Stimulated activated memory B cell treated with anti-CD40 and anti-IgM and Interleukin-4, amounts not matched to agents 10 μg/mL and 1 μg/mL and 100 μg/mL, for 72 hours (primary cell): ENCODE data around the gene SMAD3.

Experiments
- ATAC-seq: fragments of 150-1000 bp; cut with Tn5 transposase; 2 replicates; pipeline ENCODE4 v1.10.0; 2021
- H3K27ac Mint-ChIP-seq: one replicate; pipeline ENCODE4 v1.8.0; 2022; ENCODE audit warnings: mild to moderate bottlenecking, mixed read lengths
- H3K27me3 Mint-ChIP-seq: one replicate; pipeline ENCODE4 v1.8.0; 2022; ENCODE audit warnings: mixed read lengths
- H3K36me3 Mint-ChIP-seq: one replicate; pipeline ENCODE4 v1.8.0; 2022; ENCODE audit warnings: mixed read lengths
- H3K4me1 Mint-ChIP-seq: one replicate; pipeline ENCODE4 v1.8.0; 2022; ENCODE audit warnings: mixed read lengths
- H3K4me3 Mint-ChIP-seq: one replicate; pipeline ENCODE4 v1.8.0; 2022; ENCODE audit warnings: mild to moderate bottlenecking, moderate library complexity, mixed read lengths
- H3K9me3 Mint-ChIP-seq: one replicate; pipeline ENCODE4 v1.8.0; 2022; ENCODE audit warnings: mixed read lengths

The SMAD3 gene

DNA sequence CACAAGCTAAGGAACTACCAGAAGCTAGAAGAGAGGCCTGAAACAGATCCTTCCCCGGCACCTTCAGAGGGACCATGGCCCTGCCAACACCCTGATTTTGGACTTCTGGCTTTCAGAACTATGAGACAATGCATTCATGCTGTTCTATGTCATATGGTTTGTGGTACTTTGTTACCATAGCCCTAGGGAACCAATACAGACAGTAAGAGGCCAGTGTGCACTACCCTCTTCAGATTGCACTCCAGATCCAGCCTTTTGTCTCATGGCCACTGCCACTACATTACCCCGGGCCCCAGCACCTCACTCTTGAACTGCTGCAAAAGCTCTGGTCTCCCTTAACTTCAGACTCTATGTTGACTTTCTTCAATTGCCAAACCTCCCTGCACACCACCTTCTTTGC is 165.1 kb downstream of the SMAD3 start:
- no peak overlapping the region for H3K27ac Mint-ChIP-seq

DNA sequence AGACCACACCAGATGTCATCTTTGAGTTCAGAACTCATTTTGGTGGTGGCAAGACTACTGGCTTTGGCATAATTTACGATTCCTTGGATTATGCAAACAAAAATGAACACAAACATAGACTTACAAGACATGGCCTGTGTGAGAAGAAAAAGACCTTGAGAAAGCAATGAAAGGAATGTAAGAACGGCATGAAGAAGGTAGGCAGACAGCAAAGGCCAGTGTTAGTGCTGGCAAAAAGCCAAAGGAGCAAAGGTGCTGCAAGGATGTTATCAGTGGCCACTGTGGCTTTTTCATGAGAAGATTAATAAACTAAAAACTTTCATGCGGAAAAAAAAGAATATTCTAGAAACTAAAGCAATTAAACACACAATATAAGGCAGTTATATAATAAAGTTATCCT is 167.2 kb downstream of the SMAD3 start:
- peaks cover 82% of the 10 kb centered on the region for H3K36me3 Mint-ChIP-seq
- H3K27ac Mint-ChIP-seq: no peak overlapping the region
- H3K4me1 Mint-ChIP-seq: peaks cover 11% of the 10 kb centered on the region
- no peaks in the 10 kb centered on the region for H3K9me3 Mint-ChIP-seq
- H3K27me3 Mint-ChIP-seq: no peaks in the 10 kb centered on the region
- H3K4me3 Mint-ChIP-seq: no peak overlapping the region
- no peak for ATAC-seq

More for the DNA sequence above, 165.1 kb downstream of the SMAD3 start:
- Mint-ChIP-seq H3K9me3 (no peaks in the 10 kb centered on the region), H3K4me3 (no peak overlapping the region), H3K36me3 (peaks cover 84% of the 10 kb centered on the region), H3K27me3 (no peaks in the 10 kb centered on the region), H3K4me1 (peaks cover 11% of the 10 kb centered on the region)
- ATAC-seq: no peak

DNA sequence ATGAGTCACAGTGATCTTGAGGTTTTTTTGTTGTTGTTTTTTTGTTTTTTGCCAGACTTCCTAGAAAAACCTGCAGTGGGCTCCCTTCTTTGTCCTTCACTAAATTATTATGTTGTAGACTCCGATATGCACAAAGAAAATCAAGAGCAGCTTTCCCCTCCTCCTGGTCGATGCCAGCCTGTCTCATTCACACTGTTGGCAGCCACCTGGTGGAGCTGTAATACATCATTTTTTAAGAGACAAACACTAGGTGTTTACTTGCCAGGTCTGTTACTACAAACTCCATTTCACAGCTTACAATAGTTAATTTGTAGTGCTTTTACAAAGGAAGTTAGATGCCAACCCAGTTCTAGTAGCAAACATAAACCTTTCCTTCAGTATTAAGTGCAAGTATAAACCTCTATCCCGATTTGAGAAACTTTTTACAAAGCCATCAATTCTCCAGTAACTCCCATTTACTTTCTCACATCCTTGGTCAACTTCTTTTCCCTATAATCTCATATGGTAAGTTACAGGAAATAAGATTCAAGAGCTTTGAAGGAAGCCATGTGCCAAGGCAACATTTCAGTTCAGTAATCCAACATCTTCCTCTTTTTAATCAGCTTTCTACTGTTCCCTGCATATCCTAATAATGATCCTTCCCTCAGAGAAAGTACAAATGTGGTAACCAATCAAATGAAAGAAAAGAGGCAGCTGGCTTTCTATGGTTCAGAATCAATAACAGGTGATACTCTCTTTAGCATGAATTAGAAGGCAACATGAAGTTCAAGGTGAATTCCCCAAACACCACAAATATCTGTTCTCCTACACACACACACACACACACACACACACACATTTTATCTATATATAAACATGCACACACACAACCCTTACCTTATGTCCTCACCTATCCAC is 175.1 kb downstream of the SMAD3 start:
- peaks cover 37% of the 10 kb centered on the region for H3K4me1 Mint-ChIP-seq
- peak overlapping the region; percentile 73 for H3K4me3 Mint-ChIP-seq
- H3K9me3 Mint-ChIP-seq: no peaks in the 10 kb centered on the region
- no peaks in the 10 kb centered on the region for H3K27me3 Mint-ChIP-seq
- H3K36me3 Mint-ChIP-seq: peaks cover 16% of the 10 kb centered on the region
- peak; percentile 60 for ATAC-seq
- H3K27ac Mint-ChIP-seq: peak overlapping the region; percentile 88

DNA sequence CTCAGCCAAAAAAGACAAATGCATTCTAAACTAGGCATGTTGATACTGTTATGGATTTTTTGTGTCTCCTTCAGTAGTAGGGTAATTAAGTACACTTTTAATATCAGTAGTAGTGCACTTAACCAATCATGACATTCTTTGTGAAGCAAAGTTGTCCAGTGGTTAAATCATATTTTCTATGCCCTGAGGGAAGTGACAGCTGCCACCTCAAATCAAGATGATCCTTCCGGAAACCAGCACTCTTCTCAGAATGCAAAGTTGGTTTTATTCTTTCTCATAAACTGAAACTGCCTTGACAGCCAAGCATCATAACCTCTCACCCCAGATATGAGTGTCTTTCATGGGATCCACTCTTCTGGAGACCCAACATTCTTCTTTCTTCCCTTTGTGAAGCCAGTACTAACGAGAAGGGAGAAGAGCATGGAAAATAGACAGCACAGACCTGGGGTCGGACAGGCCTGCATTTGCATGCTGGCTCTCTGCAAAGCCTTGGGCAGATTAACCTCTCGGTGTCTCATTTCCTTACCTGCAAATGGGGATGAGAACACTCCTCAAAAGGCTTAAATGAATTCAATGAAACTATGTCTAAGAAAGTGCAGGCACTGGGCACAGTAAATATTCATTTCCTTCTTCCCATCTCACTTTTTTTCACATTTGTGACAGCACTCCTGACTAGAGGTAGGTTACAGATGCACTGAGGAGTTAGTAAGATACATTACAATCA is 175.9 kb downstream of the SMAD3 start:
- no peaks in the 10 kb centered on the region for H3K27me3 Mint-ChIP-seq
- peak overlapping the region; percentile 88 for H3K27ac Mint-ChIP-seq
- H3K4me3 Mint-ChIP-seq: peak overlapping the region; percentile 73
- H3K9me3 Mint-ChIP-seq: no peaks in the 10 kb centered on the region
- peaks cover 43% of the 10 kb centered on the region for H3K4me1 Mint-ChIP-seq
- peak; percentile 92 for ATAC-seq
- peaks cover 16% of the 10 kb centered on the region for H3K36me3 Mint-ChIP-seq

DNA sequence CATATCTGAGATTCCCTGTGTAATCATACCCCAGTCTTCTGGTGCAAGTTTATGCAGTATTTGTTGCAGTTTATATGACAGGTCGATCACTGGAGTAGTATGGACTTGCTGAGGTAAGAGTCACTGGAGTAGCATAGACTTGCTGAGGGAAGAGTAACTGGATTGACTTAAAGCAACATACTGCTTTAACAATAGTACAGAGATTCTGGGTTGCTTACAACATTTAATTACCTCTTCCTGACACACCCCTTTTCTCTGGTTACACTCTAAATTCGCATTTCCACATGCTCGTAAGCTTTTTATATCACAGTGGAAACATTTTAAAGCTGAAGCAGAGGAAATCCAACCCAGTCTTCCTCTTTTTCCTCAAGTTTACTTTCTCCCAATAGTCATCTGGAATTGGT is 177.3 kb downstream of the SMAD3 start:
- ATAC-seq: no peak
- Mint-ChIP-seq H3K4me1 (peaks cover 48% of the 10 kb centered on the region), H3K27me3 (no peaks in the 10 kb centered on the region), H3K27ac (peak overlapping the region; percentile 53), H3K4me3 (no peak overlapping the region), H3K36me3 (peaks cover 26% of the 10 kb centered on the region), H3K9me3 (peaks cover 3% of the 10 kb centered on the region)
